ENCODE measurements around the gene GNG13.

The GNG13 gene

DNA sequence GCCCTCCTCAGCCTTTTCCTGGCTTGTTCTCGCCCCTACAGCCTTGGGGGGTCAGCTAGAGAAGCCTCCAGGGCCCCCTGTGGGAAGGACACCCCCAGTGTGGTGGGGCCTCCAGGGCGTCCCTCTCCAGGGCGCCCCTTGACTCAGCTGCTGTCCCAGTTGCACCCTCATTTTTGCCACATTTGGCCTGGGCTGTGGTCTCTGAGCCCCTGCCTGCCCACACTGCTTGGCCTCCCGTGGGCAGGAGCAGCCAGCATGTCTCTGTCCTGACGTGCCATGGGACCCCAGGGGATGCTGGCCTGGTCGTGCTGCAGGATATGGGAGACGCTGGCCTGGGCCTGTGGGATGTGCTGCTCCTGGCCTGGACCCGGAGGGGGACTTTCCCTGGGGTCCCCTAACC, 7.1 kb downstream of the GNG13 start:
- DNase-seq (ENCODE audit: low spot score) = no peak

DNA sequence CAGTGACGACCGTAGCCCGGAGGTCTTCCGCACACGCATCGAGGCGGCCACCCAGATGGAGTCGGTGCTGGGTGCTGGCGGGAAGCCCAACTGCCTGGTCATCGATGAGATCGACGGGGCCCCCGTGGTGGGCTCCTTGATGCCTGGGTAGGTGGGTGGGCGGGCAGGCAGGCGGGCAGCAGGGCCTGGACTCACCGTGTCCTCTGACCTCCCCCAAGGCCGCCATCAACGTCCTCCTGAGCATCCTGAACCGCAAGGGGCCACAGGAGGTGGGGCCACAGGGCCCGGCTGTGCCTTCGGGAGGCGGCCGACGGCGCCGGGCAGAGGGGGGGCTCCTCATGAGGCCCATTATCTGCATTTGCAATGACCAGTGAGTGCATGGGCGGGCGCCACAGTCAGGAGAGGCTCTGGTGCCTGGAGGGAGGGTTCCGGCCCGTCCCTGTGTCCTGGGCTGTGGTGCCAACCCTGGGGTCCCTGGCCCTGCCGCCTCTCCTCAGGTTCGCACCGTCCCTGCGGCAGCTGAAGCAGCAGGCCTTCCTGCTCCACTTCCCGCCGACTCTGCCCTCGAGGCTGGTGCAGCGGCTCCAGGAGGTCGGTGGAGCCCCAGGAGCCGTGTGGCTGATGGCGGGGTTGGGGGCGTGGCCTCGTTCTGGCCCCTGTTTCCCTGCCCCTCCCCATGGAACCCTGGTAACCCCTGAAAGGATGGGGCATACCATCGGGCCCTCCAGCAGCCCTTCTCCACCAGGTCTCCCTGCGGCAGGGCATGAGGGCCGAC, 8.1 kb downstream of the GNG13 start:
- DNase-seq (ENCODE audit: low spot score) = no peak

DNA sequence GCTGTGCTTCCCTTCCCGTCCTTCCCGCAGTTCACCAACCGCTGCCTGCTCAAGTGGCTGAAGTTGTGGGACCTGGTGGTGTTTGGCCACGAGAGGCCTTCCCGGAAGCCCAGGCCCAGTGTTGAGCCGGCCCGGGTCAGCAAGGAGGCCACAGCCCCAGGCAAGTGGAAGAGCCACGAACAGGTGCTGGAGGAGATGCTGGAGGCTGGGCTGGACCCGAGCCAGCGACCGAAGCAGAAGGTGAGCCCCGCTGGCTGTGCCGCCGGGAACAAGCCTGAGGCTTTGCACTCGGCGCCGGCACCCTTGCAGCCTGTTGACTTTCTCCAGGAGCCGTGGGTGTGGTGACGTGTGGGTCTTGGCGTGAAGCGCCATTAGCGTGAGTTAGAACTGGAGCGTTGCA, 9.4 kb downstream of the GNG13 start:
- DNase-seq (ENCODE audit: low spot score) = no peak

DNA sequence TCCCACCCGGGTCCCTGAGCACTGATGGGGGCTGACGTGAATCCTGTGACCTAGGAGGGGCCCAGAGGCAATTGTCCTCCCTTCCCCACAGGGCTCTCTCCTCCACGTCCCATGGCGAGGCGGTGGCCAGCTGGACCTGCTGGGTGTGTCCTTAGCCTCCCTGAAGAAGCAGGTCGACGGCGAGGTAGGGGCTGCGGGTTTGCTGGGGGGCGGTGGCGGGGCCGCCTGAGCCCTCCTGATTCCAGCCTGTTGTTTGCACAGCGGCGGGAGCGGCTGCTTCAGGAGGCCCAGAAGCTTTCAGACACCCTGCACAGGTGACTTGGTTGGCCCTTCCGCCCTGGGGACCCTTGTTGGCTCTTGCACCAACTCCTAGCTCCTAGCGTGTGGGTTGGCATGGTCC, 10.4 kb downstream of the GNG13 start:
- DNase-seq (ENCODE audit: low spot score) = no peak

DNA sequence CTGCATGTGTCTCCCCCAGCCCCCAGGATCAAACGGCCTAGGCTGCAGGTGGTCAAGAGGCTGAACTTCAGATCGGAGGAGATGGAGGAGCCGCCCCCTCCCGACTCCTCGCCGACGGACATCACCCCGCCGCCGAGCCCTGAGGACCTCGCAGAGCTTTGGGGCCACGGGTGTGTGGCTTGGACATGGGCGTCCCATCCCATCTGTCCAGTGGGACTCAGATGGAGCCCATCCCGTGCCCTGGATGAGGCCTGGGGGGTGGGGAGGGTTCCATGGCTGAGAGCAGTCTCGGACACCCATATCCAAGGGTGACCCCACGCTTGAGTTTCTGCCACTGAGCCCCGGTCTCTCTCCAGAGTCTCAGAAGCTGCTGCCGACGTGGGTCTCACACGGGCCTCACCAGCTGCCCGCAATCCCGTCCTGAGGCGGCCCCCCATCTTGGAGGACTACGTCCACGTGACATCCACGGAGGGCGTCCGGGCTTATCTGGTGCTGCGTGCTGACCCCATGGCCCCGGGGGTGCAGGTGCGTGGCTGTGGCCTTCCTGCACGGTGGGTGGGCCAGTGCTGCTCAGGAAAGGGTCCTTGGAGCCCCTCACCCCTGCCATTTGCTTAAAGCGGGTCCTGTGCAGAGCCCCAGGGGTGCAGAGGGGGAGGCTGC, 11.2 kb downstream of the GNG13 start:
- DNase-seq (ENCODE audit: low spot score) = no peak

DNA sequence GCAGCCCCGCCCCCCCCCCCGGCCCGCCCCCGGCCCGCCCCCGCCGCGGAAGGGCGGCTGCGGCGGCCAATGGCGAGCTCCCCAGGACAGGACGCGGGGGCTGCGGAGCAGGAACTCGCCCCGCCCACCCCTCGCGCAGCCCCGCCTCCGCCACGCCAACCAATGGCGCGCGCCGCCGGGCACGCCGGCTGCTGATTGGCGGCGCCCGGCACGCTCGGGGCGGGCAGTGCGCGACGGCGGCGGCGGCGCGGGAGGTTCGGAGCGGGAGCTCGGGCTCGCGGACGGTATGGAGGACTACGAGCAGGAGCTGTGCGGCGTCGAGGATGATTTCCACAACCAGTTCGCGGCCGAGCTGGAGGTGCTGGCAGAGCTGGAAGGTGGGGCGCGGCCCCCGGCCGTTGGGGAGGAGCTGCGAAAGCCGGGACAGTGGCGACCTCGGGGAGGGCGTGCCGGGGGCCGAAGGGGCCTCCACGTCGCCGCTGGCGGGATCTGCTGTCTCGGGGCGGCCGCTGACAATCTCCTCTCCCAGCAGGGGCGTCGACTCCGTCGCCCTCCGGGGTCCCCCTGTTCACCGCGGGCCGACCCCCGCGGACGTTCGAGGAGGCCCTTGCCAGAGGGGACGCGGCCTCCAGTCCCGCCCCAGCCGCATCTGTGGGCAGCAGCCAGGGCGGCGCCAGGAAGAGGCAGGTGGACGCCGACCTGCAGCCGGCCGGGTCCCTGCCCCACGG, 12.0 kb downstream of the GNG13 start, which contains the start of gene CHTF18:
TSS of gene CHTF18 (plus strand) at position 222 of the 728 bp plus-strand sequence. CDS start at position 287, 65 bp downstream.
- peak; percentile 99 for DNase-seq (ENCODE audit: low spot score)

DNA sequence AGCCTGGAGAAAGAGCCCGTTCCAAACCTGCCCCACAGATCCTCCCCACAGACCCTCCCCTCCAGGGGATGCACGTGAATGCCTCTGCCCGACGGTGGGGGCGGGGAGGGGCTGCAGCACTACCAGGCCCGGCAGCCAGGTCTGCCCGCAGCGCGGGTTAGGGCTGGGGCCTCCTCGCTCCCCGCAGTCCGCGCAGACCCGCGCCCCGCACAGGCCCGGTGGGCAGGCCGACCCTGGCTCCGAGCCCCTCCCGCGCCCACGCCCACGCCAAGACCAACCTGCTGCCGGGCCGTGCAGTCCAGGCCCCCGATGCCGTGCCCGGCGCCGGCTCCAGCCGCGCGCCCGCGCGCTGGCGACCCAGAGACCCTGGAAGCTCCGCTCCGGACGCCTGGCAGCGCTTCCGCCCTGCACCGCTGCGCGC, 12.5 kb downstream of the GNG13 start, which contains the start of gene RPUSD1:
TSS of gene RPUSD1 (minus strand) at position 404 of the 421 bp plus-strand sequence. CDS start 644 bp downstream, outside the sequence.
- no peak for DNase-seq (ENCODE audit: low spot score)

DNA sequence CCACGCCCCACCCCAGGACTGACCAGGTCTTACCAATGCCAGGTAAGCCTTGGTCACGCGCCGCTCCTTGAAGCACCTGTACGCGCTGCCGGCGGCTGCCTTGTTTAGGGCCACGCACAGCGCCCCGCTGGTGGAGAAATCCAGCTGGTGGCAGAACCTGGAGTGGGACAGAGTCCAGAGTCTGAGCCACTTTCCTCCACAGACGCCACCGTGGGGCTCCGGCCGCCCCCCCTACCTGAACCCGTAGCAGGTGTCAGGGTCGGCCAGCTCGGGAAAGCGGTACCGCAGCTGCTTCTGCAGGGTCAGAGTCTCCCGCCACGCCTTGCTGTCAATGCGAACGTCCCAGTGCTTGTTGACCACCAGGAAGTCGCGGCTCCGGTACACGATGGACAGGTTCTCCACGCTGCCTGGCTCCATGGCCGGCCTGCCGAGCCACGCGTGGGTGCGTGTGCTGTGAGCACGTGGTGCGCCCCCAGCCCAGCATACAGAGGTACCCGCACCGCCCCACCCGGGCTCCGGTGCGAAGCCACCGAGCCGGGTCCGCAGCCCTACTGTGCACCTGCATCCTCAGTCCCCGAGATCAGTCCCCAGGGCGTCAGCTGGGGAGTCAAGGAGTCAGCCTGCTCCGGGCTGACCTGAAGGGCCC, 13.1 kb downstream of the GNG13 start:
- DNase-seq (ENCODE audit: low spot score) = no peak

DNA sequence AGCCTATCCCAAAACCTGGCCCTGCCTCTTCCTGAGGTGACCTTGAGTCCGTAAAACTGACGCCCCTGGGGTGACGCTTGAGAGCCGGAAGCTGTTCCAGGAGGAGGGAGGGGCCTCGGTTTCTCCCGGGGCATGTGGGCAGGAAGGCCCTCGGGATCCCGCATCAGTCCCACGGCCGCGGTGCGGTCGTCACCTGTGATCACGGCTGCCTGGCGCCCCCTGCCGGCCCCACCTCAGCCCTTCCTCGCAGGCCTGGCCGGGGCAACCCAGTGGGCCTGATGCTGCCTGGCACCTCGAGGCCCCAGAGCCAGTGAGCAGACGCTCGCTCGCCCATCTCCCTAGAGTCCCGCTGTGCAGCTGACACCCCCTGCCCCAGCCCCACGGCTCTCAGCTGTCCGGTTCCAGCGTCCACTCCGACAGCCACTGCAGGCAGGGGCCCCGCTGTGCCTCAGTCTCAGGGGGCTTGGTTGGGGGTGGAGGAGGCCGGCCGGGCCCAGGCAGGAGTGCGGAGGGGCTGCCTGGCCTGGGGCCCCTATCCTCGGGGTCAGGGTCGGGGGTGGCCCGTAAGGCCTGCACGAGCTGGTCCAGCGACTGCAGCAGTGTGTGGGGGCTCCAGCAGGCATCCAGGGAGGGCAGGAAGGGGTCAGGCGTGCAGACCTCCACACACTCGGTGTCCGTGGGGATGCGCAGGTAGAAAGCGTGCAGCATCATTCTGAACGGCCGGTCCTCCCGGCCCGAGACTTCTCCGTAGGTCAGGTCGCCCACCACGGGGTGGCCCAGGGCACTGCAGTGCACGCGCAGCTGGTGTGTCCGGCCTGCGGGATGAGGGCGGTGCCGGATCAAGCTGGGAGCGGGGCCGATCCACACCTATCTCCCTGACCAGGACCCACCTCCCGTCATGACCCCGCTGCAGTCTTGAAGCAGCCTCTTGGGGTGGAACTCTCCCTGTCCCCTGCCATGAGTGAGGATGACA, 14.7 kb downstream of the GNG13 start:
- DNase-seq (ENCODE audit: low spot score) = peak; percentile 76

DNA sequence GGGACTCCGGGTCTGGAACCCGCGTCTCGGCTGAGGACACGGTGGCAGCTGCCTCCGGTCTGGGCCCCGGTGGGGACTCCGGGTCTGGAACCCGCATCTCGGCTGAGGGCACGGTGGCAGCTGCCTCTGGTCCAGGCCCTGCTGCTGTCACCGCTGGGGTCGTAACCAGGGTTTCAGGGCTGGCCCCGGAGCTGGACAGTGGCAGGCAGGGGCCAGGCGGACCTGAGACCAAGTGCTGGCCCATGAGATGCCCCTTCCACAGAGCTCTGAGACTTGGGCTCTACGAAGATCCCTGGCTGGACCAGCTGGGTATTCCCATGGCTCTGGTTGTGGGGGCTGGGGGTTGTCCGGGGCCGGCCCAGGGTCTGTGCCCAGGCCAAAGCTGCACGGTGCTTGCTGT, 16.1 kb downstream of the GNG13 start:
- no peak for DNase-seq (ENCODE audit: low spot score)

DNA sequence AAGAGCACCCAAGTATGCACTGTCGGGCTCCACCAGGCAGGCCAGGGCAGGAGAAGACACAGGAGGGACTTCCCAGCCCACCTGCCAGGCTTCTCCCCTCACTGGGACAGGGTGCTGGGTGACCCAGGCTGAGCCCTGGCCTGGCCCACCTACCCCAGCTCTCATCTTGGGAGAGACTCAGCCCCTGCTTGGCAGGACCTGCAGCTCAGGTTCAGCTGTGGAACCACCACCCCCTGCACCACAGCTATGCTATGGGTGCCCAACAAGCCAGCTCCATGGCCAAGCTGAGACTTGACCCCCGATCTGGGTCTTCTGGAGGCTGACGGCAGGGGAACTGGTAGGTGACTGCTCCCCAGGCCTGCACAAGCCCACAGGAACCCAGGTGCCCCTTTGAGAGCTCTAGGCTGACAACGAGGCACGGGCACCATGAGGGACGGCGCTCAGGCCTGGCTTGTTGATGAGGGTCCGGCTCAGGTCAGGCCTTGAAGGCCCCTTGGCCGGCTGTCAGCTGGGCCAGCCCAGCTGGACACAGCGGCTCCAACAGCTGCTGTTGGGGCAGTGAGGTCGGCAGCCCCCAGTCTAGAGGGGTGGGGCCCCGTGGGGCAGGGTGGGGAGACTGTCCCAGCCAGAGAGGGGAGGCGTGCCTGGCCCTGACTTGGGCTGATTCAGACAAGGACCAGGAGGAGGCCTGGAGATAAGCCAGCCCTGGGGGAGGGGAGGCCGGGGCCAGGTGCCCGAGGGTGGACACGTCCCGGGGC, 17.0 kb downstream of the GNG13 start:
- DNase-seq (ENCODE audit: low spot score) = no peak

DNA sequence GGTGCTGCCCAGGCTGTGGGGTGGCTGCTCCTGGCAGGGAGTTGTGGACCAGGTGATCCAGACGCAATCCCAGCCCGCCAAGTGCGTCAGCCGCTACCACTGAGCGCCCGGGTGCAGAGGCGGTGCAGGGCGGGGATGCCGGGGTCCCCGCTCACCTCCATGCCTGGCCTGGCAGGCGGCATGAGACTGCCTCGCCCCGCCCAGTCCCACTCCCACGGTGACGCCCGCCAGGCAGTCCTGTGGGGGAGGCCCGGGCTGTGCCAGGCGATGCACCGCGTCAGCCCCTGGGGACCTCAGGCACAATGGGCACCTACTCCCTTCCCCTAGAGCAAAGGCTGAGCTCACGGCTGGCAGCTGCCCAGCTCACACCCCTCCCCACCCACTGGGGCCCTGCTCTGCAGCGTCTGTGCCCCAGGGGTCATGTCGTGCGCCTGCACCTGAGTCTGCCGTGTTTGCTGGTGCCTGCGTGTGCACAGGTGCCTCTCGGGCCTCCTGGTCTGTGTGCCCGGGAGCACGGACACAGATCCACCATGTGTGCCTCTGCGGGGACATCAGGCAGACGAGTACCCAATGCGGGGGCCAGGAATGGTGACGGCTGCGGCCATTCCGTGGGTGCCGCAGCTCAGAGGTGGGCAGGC, 17.6 kb downstream of the GNG13 start:
- DNase-seq (ENCODE audit: low spot score) = peak; percentile 62

DNA sequence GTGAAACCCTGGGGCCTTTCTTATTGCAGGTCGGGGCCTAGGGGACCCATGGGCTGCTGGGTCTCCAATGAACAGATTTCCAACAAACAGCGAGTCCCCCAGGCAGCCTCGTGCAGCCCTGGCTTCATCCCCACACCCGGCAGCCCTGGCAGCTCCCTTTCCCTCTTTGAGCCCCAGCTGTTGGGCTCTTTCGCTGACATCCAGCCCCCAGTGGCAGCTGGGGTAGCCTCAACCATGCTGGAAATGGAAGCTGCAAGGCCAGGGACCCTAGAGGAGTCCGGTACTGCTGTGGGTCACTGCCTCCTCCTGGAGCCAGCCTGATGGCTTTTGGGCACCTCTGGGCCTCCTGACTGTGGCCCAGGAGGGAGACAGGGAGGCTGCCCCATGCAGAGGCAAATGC, 18.3 kb downstream of the GNG13 start:
- DNase-seq (ENCODE audit: low spot score) = no peak

DNA sequence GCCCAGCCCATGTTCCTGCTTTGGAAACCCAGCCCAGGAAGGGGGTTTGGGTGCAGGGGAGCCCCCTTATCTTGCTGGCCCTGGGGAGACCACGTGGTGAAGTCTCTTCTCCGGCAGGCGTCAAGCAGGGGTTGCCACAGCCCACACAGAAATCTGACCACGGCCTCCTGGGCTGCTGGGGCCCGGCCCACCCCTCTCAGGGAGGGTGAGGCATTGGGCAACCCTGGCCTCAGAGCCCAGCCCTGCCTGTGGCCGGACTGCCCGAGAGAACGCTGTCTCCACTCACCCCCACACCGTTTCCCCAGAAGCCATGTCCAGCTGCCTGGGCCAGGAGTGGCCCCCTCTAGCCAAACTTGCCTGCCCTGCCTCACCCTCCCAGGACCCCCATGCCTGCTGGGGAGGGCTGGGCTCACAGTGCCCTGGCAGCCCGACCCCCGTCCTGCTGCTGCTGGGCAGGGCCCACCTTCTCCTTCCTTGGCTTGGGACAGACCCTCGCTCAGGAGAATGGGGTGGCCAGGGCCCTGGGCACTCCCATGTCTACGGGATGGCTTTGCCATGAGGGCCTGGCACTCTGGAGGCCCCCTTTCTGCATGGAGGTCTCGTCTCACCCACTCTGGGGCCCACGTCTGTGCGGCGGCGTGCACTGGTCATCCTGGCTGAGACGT, 19.1 kb downstream of the GNG13 start:
- no peak for DNase-seq (ENCODE audit: low spot score)

DNA sequence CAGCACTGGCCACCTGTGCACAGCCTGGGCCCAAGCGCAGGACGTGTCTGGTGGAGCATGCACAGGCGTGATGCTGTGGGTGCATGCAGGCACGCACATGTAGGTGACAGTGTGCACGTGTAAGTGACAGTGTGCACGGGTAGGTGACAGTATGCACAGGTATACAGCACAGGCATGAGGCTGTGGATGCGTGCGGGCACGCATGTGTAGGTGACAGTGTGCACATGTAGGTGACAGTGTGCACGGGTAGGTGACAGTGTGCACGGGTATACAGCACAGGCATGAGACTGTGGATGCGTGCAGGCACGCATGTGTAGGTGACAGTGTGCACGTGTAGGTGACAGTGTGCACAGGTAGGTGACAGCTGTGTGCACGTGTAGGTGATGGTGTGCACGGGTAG, 20.2 kb downstream of the GNG13 start:
- DNase-seq (ENCODE audit: low spot score) = no peak

DNA sequence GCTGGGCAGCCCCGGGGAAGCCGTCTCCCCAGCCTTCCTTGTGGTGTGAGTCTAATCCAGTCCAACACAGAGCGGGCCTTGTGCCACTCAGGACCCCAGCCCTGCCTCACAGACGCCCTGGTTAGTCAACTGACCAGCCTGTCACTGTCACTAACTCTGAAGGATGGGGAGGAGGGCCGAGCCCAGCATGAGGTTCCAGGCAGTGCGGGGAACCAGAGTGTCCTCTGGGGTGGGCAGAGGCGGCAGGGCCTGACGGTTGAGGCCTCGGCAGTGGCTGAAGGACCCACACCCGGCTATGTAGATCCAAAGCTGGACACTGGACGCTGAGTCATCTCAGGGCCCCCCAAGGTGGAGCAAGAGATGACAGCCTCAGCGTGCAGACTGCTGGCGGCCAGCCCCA, 21.0 kb downstream of the GNG13 start:
- no peak for DNase-seq (ENCODE audit: low spot score)

DNA sequence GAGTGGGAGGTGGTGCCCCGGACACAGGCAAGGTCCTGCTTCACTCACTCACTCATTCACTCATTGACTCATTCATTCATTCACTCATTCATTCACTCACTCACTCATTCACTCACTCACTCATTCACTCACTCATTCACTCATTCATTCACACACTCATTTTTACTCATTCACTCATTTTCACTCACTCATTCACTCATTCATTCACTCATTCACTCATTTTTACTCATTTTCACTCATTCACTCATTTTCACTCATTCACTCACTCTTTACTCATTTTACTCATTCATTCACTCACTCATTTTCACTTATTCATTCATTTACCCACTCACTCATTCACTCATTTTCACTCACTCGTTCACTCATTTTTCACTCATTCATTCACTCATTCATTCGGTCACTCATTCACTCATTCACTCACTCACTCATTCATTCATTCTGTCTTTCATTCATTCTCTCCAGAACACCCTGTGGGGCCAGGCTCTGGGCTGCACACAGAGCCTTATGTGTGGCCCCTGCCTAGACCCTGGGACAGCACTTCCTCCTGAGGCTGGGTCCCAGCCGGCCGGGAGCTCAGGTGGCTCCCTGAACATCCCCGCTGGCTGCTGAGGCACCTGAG, 21.5 kb downstream of the GNG13 start:
- DNase-seq (ENCODE audit: low spot score) = no peak

DNA sequence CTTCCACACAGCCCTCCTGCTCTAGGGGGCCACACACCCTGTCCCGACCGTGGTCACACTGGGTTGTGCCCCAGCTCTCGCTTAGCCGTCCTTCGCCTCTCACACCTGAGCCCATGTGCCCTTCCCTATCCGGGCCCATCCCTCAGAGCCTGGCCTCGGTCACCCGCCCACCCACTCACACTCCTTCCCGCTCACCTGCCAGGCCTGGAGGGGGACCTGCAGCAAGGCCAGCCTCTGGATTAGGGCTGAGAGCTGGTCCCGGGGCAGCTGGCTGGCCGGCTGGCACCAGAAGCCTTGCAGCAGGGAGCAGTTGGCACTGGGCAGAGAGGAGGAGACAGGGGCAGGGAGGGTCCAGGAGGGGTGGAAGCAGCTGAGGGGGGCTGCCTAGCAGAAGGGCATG, 22.1 kb downstream of the GNG13 start:
- DNase-seq (ENCODE audit: low spot score) = no peak

DNA sequence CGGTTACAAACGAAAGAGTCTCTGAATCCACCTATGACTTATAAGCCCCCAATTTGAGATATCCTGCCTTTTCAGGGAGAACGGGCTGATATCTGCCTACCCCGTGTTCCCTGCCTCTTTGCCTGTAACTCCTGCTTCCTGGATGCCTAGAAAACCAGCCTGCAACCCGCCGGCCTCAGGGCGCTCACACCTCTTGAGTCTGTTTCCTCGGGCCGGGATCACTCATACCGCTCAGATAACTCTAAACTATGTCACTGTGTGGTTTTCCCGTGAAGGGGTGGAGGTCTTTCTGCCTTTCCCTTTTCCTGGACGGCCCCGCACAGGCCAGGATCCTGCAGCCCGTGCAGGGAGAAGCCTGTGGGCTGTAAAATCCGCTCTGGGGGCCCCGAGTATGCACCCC, 22.7 kb downstream of the GNG13 start:
- DNase-seq (ENCODE audit: low spot score) = no peak

Measured in D341Med (cell line).